ENCODE measurements around the gene ARMH1.

DNA sequence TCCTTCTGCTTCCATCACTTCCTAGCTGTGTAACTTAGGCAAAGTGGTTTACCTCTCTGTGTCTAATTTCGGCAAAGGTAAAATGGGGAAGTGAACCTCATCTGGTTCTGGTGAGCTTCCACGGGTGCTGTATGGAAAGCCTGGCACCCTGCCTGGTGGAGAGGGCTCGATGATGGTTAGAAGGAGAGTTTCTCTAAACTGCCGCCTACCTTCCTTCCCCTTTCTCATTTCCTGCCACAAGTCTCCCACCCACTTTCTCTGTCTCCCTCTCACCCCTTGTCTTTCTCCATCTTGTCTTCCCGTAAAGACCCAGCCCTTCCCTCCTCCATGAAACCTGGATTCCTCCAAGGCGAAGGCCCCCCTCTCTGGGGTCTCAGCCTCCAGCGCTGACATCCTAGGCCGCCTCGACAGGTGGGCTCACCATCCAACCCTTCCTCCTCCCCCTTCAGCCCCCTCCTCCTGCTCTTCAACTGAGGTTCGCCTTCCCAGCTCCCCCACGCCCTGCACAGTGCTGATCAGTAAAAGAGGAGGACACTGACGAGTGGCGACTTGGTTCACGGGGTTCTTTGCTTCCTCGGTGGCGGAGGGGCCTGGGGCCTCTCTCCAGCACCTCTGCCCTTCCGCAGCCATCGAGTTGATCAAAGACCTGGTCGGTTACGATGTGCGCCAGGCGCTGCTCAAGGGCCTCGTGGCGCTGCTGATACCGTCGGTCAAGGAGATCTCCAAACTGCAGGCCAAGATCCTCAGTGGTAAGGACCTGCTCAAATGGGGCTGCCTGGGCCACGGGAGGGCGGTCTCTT is 49.2 kb downstream of the ARMH1 start:
- TF ChIP-seq, protein P1, sequence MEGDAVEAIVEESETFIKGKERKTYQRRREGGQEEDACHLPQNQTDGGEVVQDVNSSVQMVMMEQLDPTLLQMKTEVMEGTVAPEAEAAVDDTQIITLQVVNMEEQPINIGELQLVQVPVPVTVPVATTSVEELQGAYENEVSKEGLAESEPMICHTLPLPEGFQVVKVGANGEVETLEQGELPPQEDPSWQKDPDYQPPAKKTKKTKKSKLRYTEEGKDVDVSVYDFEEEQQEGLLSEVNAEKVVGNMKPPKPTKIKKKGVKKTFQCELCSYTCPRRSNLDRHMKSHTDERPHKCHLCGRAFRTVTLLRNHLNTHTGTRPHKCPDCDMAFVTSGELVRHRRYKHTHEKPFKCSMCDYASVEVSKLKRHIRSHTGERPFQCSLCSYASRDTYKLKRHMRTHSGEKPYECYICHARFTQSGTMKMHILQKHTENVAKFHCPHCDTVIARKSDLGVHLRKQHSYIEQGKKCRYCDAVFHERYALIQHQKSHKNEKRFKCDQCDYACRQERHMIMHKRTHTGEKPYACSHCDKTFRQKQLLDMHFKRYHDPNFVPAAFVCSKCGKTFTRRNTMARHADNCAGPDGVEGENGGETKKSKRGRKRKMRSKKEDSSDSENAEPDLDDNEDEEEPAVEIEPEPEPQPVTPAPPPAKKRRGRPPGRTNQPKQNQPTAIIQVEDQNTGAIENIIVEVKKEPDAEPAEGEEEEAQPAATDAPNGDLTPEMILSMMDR (IDR thresholded peaks at IDR 0.05): no peak
- TF ChIP-seq POLR2AphosphoS5 (IDR thresholded peaks at IDR 0.05) (no peak), EP300 (IDR thresholded peaks at IDR 0.05) (no peak)
